ENCODE results near the gene PDGFB.

PDGFB gene

GRCh38 chr22:39232246-39232645, 12.5 kb downstream of the PDGFB start:
- TF ChIP-seq, protein P1, sequence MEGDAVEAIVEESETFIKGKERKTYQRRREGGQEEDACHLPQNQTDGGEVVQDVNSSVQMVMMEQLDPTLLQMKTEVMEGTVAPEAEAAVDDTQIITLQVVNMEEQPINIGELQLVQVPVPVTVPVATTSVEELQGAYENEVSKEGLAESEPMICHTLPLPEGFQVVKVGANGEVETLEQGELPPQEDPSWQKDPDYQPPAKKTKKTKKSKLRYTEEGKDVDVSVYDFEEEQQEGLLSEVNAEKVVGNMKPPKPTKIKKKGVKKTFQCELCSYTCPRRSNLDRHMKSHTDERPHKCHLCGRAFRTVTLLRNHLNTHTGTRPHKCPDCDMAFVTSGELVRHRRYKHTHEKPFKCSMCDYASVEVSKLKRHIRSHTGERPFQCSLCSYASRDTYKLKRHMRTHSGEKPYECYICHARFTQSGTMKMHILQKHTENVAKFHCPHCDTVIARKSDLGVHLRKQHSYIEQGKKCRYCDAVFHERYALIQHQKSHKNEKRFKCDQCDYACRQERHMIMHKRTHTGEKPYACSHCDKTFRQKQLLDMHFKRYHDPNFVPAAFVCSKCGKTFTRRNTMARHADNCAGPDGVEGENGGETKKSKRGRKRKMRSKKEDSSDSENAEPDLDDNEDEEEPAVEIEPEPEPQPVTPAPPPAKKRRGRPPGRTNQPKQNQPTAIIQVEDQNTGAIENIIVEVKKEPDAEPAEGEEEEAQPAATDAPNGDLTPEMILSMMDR (conservative IDR thresholded peaks at IDR 0.05) = no peak
- no peak overlapping the region for H3K27ac ChIP-seq

DNA sequence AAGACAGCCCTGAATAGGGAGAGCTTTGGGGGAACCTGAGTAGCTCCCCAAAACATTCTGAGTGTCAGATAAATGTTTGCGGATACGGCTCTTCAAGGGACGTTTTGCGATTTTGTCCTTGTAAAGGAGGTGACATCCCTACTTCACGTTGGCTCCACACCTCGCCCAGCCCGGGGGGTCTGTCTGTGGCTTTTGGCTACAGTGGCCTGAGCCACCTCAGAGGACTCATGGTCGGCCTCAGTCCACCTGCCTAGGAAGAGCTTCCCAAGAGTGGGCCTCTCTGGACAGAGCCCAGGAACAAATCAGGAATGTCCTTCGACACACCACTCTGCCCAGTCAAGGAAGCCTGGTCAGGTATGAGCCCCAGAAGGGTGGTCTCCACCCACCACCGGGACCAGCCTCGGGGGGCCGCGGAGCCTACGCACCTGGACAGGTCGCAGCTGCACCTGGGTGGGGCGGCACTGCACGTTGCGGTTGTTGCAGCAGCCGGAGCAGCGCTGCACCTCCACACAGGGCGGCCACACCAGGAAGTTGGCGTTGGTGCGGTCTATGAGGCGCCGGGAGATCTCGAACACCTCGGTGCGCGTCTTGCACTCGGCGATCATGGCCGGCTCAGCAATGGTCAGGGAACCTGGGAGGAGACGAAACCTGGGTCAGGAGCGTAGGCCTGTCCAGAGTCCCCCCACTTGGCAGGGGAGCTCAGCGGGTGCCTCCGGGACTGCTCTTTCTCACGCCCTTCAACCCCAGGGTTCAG, 13.4 kb downstream of the PDGFB start:
- TF ChIP-seq, protein P1 (conservative IDR thresholded peaks at IDR 0.05) = no peak
- no peak overlapping the region for H3K27ac ChIP-seq

DNA sequence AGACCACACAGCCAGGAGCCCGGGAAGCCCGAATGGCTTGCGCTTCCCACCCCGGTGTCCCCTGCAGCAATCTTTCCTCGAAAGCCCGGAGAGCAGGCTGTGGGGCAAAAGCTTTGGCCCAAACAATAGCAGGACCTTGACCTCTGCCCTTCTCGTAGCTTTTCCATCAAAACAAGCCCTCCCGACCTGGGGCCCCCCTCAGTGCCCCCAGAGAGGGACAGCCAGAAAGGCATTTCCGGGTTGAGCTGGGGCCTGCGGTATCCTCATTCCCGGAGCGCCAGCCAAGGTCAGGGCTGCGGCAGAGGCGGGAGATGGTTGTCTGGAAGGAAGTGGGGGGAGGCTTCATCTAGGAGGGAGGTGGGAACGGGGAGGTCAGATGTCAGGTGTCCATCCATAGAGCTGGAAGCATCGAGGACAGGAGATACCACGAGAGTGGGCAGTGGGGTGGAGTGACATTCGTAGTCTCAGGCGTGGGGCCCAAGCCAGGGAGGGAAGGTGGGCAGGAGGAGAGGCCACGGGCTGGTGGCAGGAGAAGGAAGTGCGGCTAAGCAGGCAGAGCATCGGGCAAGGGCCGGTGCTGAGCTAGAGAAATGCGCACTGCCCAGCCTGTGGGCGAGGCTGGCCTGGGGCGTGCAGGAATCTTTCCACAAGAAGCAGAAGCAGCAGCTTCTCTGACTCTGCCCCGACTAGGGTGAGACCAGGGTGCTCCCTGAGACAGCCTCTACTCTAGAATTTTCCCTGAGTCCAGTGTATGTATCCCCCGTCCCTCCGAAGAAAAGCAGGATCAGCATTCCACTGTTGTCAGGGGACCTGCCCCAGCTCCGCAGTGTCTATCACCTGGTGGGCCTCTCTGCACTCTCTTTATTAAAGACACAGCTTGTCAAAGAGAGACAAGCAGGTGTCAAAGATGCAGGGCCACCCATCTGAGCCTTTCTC, 14.3 kb downstream of the PDGFB start:
- TF ChIP-seq, protein P1 (conservative IDR thresholded peaks at IDR 0.05) = no peak
- H3K27ac ChIP-seq = no peak overlapping the region

DNA sequence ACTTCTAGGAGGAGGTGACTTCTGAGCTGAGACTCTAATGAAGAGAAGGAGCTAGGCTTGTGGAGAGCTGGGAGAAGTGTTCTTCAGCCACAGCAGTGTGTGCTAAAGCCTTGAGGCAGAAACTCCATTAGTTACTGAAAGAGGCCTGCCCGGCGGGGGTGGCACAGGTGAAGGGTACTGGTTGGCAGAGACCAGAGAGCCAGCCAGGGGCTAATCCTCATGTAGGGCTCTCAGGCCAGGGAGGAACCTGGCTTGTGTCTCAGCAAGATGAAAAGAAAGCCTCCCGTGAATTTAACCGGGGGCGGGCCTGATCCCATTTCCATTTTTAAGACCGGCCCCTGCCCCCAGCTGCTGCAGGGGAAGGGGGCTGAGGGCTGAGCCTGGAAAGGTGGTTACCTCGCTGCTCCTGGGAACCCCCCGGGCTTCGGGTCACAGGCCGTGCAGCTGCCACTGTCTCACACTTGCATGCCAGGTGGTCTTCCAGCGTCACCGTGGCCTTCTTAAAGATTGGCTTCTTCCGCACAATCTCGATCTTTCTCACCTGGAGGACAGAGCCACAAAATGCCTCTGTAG, 15.0 kb downstream of the PDGFB start:
- H3K27ac ChIP-seq = no peak overlapping the region
- TF ChIP-seq, protein P1 (conservative IDR thresholded peaks at IDR 0.05) = no peak

DNA sequence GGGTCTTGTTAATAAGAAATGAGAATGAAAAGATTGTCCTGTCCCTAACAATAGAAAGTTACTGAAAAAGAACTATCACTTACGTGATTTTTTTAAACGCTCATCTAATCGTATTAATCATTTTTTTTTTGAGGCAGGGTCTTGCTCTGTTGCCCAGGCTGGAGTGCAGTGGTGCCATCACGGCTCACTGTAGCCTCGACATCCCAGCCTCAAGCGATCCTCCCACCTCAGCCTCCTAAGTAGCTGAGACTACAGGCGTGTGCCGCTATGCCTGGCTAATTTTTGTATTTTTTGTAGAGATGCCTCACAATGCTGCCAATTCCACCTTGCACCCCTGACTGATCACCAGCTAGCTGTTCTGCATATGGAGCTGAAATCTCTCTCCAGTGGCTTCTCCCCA, 15.7 kb downstream of the PDGFB start:
- TF ChIP-seq, protein P1 (conservative IDR thresholded peaks at IDR 0.05) = no peak
- H3K27ac ChIP-seq = no peak overlapping the region

GRCh38 chr22:39227542-39228272, 17.1 kb downstream of the PDGFB start:
- no peak overlapping the region for H3K27ac ChIP-seq
- TF ChIP-seq, protein P1 (conservative IDR thresholded peaks at IDR 0.05) = no peak

All from VCaP (cell line).